H1 (cell line): ENCODE results near the gene ARID2. TPM values are rescaled to one million over a fixed set of nuclear protein-coding genes. Genes with fewer than 3 reads are reported as not detected.

Experiments
- ASH2L ChIP-seq: fragments of 200-600, 300-600 bp; sonication (generic); IDR thresholded peaks from one replicate; pipeline ENCODE4 v1.7.1; 2017; ENCODE audit warnings: low read length
- CHD2 ChIP-seq: IDR thresholded peaks from 2 replicates; pipeline ENCODE4 v1.6.1; 2012; ENCODE audit warnings: low read length, improper control_type of control experiment
- CHD7 ChIP-seq: fragments of 300-600 bp; sonication (generic); IDR thresholded peaks from 2 replicates; pipeline ENCODE4 v1.7.1; 2012; ENCODE audit warnings: low read length, moderate library complexity, mild to moderate bottlenecking, inconsistent platforms; ENCODE audit not compliant: insufficient replicate concordance
- GTF2F1 ChIP-seq: IDR thresholded peaks from 2 replicates; pipeline ENCODE4 v1.6.1; 2012; ENCODE audit warnings: low read depth, low read length, improper control_type of control experiment, borderline replicate concordance
- MAFK ChIP-seq: IDR thresholded peaks from 2 replicates; pipeline ENCODE4 v1.6.1; 2012; ENCODE audit warnings: low read depth, mild to moderate bottlenecking, improper control_type of control experiment, low read length
- POU5F1 ChIP-seq: IDR thresholded peaks from 2 replicates; pipeline ENCODE4 v1.6.1; 2011; ENCODE audit warnings: low read depth, mild to moderate bottlenecking, low read length, moderate library complexity
- RFX5 ChIP-seq: IDR thresholded peaks from 2 replicates; pipeline ENCODE4 v1.6.1; 2011; ENCODE audit warnings: low read depth, low read length, improper control_type of control experiment, borderline replicate concordance
- RXRA ChIP-seq: IDR thresholded peaks from 2 replicates; pipeline ENCODE4 v1.6.1; 2011; ENCODE audit warnings: low read depth, mild to moderate bottlenecking, low read length, moderate library complexity; ENCODE audit not compliant: insufficient read depth
- SP2 ChIP-seq: IDR thresholded peaks from 2 replicates; pipeline ENCODE4 v1.6.1; 2012; ENCODE audit warnings: mild to moderate bottlenecking, low read length, inconsistent platforms
- TBP ChIP-seq: IDR thresholded peaks from 2 replicates; pipeline ENCODE4 v1.6.1; 2011; ENCODE audit warnings: low read depth, low read length, improper control_type of control experiment
- YY1 ChIP-seq: IDR thresholded peaks from 2 replicates; pipeline ENCODE4 v1.6.1; 2011; ENCODE audit warnings: low read depth, mild to moderate bottlenecking, low read length
- polyA plus RNA-seq, 7 experiments: library from polyadenylated mRNA; depleted of rRNA in 3 of 7; stranded (reverse) in 5 of 7; unstranded in 2 of 7; fragments of >200 nt in 5 of 7; fragments of 200-250 nt in 2 of 7; gene quantifications; 1 replicate in 5 of 7; 2 replicates in 1 of 7; 4 replicates in 1 of 7; pipeline versions ENCODE4 v1.2.1 to v1.2.3, GENCODE V29; 2011 to 2013; ENCODE audit warnings: missing spikeins in 2 of 7, mixed read lengths in 2 of 7
- total RNA-seq: library from RNA; stranded (reverse); fragmentation: NEBNext Ultra II Directional; extraction: Animal tissue kit (Norgen Biotek cat#: 25700); gene quantifications from 2 replicates; pipeline ENCODE4 v1.2.1, GENCODE V29; 2021
- TF ChIP-seq, protein P1 (sequence below): IDR thresholded peaks from 2 replicates; pipeline ENCODE4 v1.6.1; 2011; ENCODE audit warnings: low read depth, mild to moderate bottlenecking, low read length; ENCODE audit not compliant: insufficient read depth

ARID2 gene
- total and polyA plus RNA-seq, 2 of the 8 experiments (the other 6 are each of a cell fraction or from before 2014, with no cell fraction given), result 32.0 to 45.2 TPM

DNA sequence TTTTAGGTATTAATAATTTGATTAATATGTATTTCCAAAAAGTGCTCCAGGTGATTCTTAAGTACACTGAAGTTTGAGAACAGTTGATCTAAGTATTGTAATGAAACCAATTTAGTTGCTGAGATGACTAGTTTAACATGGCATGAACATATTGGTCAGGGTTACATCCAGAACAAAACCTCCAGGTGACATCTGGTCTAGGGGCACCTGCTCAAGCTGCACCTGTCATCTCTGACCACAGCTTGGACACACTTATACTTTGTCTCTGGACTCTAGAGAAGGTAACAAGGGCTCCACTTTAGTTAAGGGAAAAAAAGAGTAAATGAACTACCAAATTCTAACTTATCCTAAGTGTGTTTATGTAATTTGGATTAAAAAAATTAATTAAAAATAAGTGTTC is 8.1 kb downstream of the ARID2 start (continued):
- no peak for TF ChIP-seq CHD7
- no peak for TF ChIP-seq RXRA
- TF ChIP-seq SP2, result no peak
- no peak for TF ChIP-seq TBP
- no peak for TF ChIP-seq YY1
- TF ChIP-seq MAFK, result no peak
- TF ChIP-seq ASH2L, result no peak
- TF ChIP-seq, protein P1, sequence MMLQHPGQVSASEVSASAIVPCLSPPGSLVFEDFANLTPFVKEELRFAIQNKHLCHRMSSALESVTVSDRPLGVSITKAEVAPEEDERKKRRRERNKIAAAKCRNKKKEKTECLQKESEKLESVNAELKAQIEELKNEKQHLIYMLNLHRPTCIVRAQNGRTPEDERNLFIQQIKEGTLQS, result no peak
- no peak for TF ChIP-seq POU5F1
- TF ChIP-seq GTF2F1, result no peak
- no peak for TF ChIP-seq RFX5
- no peak for TF ChIP-seq CHD2
